Neuronal stem cell (in vitro differentiated cells): ENCODE results near the gene GLIPR1L2.

Experiments used
- DNase-seq: peaks from one replicate; pipeline ENCODE4 v3.0.0-alpha.2; 2013; ENCODE audit warnings: low spot score
- H2AFZ ChIP-seq: one replicate; pipeline ENCODE4 v1.6.1; 2013; ENCODE audit warnings: mild to moderate bottlenecking, low read length, inconsistent platforms
- H2AK5ac ChIP-seq: 2 replicates; pipeline ENCODE4 v1.6.1; 2013; ENCODE audit warnings: low read depth, mild to moderate bottlenecking, inconsistent platforms, low read length, moderate library complexity, mixed read lengths
- H2BK120ac ChIP-seq: 2 replicates; pipeline ENCODE4 v1.6.1; 2013; ENCODE audit warnings: low read depth, mild to moderate bottlenecking, inconsistent platforms, low read length, moderate library complexity, mixed read lengths
- H2BK12ac ChIP-seq: one replicate; pipeline ENCODE4 v1.6.1; 2013; ENCODE audit warnings: low read length, inconsistent platforms
- H2BK15ac ChIP-seq: 2 replicates; pipeline ENCODE4 v1.6.1; 2013; ENCODE audit warnings: mild to moderate bottlenecking, low read length, inconsistent platforms, mixed read lengths
- H2BK5ac ChIP-seq: one replicate; pipeline ENCODE4 v1.6.1; 2013; ENCODE audit warnings: inconsistent platforms, mild to moderate bottlenecking, low read length, moderate library complexity
- H3K14ac ChIP-seq: one replicate; pipeline ENCODE4 v1.6.1; 2013; ENCODE audit warnings: low read length, inconsistent platforms
- H3K18ac ChIP-seq: 2 replicates; pipeline ENCODE4 v1.6.1; 2013; ENCODE audit warnings: low read length, inconsistent platforms
- H3K23ac ChIP-seq: 2 replicates; pipeline ENCODE4 v1.6.1; 2013; ENCODE audit warnings: low read depth, mild to moderate bottlenecking, mixed read lengths, low read length, inconsistent platforms; ENCODE audit not compliant: poor library complexity
- H3K27ac ChIP-seq: replicated peaks from 3 replicates; pipeline ENCODE4 v1.5.1; 2013; ENCODE audit warnings: low read length, inconsistent platforms
- H3K27me3 ChIP-seq, 3 experiments: 2 replicates each; pipeline ENCODE4 v1.6.1; 2013; ENCODE audit warnings: low read length in 3 of 3, mild to moderate bottlenecking in 2 of 3, inconsistent platforms in 1 of 3, low read depth in 1 of 3, mixed read lengths in 1 of 3, moderate library complexity in 1 of 3; ENCODE audit not compliant: control insufficient read depth in 3 of 3, insufficient read depth in 3 of 3
- H3K36me3 ChIP-seq, 2 donors: replicated peaks in 1 of 2; 2 replicates each; pipeline ENCODE4 v1.6.1; 2013; ENCODE audit warnings: low read length in 2 of 2; ENCODE audit not compliant: control insufficient read depth in 2 of 2, insufficient read depth in 2 of 2
- H3K4ac ChIP-seq: 2 replicates; pipeline ENCODE4 v1.6.1; 2013; ENCODE audit warnings: inconsistent platforms, mild to moderate bottlenecking, low read length, moderate library complexity
- H3K4me1 ChIP-seq, 2 donors: 1 replicate in 1 of 2; 2 replicates in 1 of 2; pipeline ENCODE4 v1.6.1; 2013; ENCODE audit warnings: low read length in 2 of 2, low read depth in 1 of 2; ENCODE audit not compliant: control insufficient read depth in 2 of 2, insufficient read depth in 1 of 2
- H3K4me2 ChIP-seq: one replicate; pipeline ENCODE4 v1.6.1; 2013; ENCODE audit warnings: mild to moderate bottlenecking, low read length, inconsistent platforms; ENCODE audit not compliant: insufficient read depth, poor library complexity, severe bottlenecking
- H3K4me3 ChIP-seq, 2 donors: 2 replicates each; pipeline ENCODE4 v1.5.1; 2013; ENCODE audit warnings: low read length in 2 of 2, mild to moderate bottlenecking in 2 of 2, inconsistent platforms in 1 of 2, moderate library complexity in 1 of 2
- H3K79me1 ChIP-seq: one replicate; pipeline ENCODE4 v1.6.1; 2013; ENCODE audit warnings: low read depth, mild to moderate bottlenecking, inconsistent platforms, low read length, moderate library complexity
- H3K9ac ChIP-seq: one replicate; pipeline ENCODE4 v1.6.1; 2013; ENCODE audit warnings: mild to moderate bottlenecking, low read depth, low read length, inconsistent platforms; ENCODE audit not compliant: poor library complexity
- H3K9me3 ChIP-seq, 2 donors: replicated peaks in 1 of 2; 2 replicates each; pipeline versions ENCODE3 to v1.6.1; 2013; ENCODE audit warnings: low read length in 2 of 2, mild to moderate bottlenecking in 2 of 2, inconsistent platforms in 1 of 2, low read depth in 1 of 2, mixed read lengths in 1 of 2, moderate library complexity in 1 of 2; ENCODE audit not compliant: control insufficient read depth in 2 of 2, insufficient read depth in 1 of 2
- H4K8ac ChIP-seq: one replicate; pipeline ENCODE4 v1.6.1; 2013; ENCODE audit warnings: low read depth, mild to moderate bottlenecking, inconsistent platforms, low read length, moderate library complexity
- H4K91ac ChIP-seq: one replicate; pipeline ENCODE4 v1.6.1; 2013; ENCODE audit warnings: low read length, low read depth, mild to moderate bottlenecking, inconsistent platforms; ENCODE audit not compliant: poor library complexity
- WGBS, 2 donors: extraction: QIAGEN DNeasy Blood & Tissue Kit; methylation state at CpG; one replicate each; pipeline ENCODE4 v1.1.7; 2013; ENCODE audit warnings: missing lambda C conversion rate in 2 of 2, mixed read lengths in 1 of 2; ENCODE audit not compliant: insufficient read length in 2 of 2, insufficient replicate concordance in 1 of 2; ENCODE audit errors: extremely low coverage in 2 of 2; 5-methylcytosine and 5-hydroxymethylcytosine counted together

GLIPR1L2 gene

GRCh38 chr12:75419841-75420240, 29.0 kb downstream of the GLIPR1L2 start:
- H3K9ac ChIP-seq = no peak overlapping the region
- H2AK5ac ChIP-seq = no peak overlapping the region
- H3K4me1 ChIP-seq = no peaks in the 10 kb centered on the region
- H2BK12ac ChIP-seq = no peak overlapping the region
- H2BK5ac ChIP-seq = no peak overlapping the region
- no peak overlapping the region for H2BK15ac ChIP-seq
- H3K14ac ChIP-seq = no peak overlapping the region
- H3K79me1 ChIP-seq = no peaks in the 10 kb centered on the region
- no peak overlapping the region for H3K4me2 ChIP-seq
- no peak overlapping the region for H3K4ac ChIP-seq
- no peak overlapping the region for H3K4me3 ChIP-seq
- no peaks in the 10 kb centered on the region for H3K27me3 ChIP-seq
- no peak overlapping the region for H4K91ac ChIP-seq
- H4K8ac ChIP-seq = no peak overlapping the region
- no peak overlapping the region for H3K23ac ChIP-seq
- whole genome bisulfite sequencing, 2 donors = no CpG with 5 or more reads among the region's 2 CpGs
- H3K9me3 ChIP-seq = no peaks in the 10 kb centered on the region
- no peak for DNase-seq
- H3K18ac ChIP-seq = no peak overlapping the region
- no peak overlapping the region for H2AFZ ChIP-seq
- H3K27ac ChIP-seq = no peak overlapping the region
- no peak overlapping the region for H2BK120ac ChIP-seq
- no peaks in the 10 kb centered on the region for H3K36me3 ChIP-seq

- H2BK15ac ChIP-seq = no peak overlapping the region
Observed at GRCh38 chr12:75427491-75427890, 36.6 kb downstream of the GLIPR1L2 start.

GRCh38 chr12:75428767-75429166, 37.9 kb downstream of the GLIPR1L2 start:
- Histone ChIP-seq H3K18ac (no peak overlapping the region), H3K4me3 (no peak overlapping the region), H3K9me3 (peaks cover 4 to 6% of the 10 kb centered on the region in 2 donors), H3K36me3 (no peaks in the 10 kb centered on the region), H3K27ac (no peak overlapping the region), H2BK12ac (no peak overlapping the region), H3K4me2 (no peak overlapping the region), H2AK5ac (no peak overlapping the region), H2AFZ (no peak overlapping the region), H3K4me1 (no peaks in the 10 kb centered on the region), H2BK120ac (no peak overlapping the region), H3K79me1 (no peaks in the 10 kb centered on the region), H4K91ac (no peak overlapping the region), H3K27me3 (no peaks in the 10 kb centered on the region), H3K4ac (no peak overlapping the region), H3K23ac (no peak overlapping the region), H3K9ac (no peak overlapping the region), H3K14ac (no peak overlapping the region), H2BK15ac (no peak overlapping the region), H2BK5ac (no peak overlapping the region), H4K8ac (no peak overlapping the region)
- no peak for DNase-seq
- WGBS, 2 donors = no CpG with 5 or more reads among the region's 1 CpG

More at GRCh38 chr12:75427491-75427890, 36.6 kb downstream of the GLIPR1L2 start:
- H2AFZ ChIP-seq = no peak overlapping the region
- peaks cover 4 to 6% of the 10 kb centered on the region in 2 donors for H3K9me3 ChIP-seq
- no peak overlapping the region for H3K18ac ChIP-seq
- H3K4me1 ChIP-seq = no peaks in the 10 kb centered on the region
- no peak for DNase-seq
- H2AK5ac ChIP-seq = no peak overlapping the region
- H3K23ac ChIP-seq = no peak overlapping the region
- H3K14ac ChIP-seq = no peak overlapping the region
- no peaks in the 10 kb centered on the region for H3K36me3 ChIP-seq
- no peaks in the 10 kb centered on the region for H3K27me3 ChIP-seq
- H4K8ac ChIP-seq = no peak overlapping the region
- H3K4me2 ChIP-seq = no peak overlapping the region
- no peak overlapping the region for H3K9ac ChIP-seq
- H3K4me3 ChIP-seq = no peak overlapping the region
- H3K4ac ChIP-seq = no peak overlapping the region
- no peak overlapping the region for H2BK5ac ChIP-seq
- H2BK12ac ChIP-seq = no peak overlapping the region
- H4K91ac ChIP-seq = no peak overlapping the region
- no peaks in the 10 kb centered on the region for H3K79me1 ChIP-seq
- no CpG with 5 or more reads among the region's 1 CpG for WGBS, 2 donors
- H2BK120ac ChIP-seq = no peak overlapping the region
- H3K27ac ChIP-seq = no peak overlapping the region

GRCh38 chr12:75432924-75433323, 42.0 kb downstream of the GLIPR1L2 start:
- Histone ChIP-seq H3K36me3 (no peaks in the 10 kb centered on the region), H2BK120ac (no peak overlapping the region), H3K9ac (no peak overlapping the region), H2AFZ (peak overlapping the region; percentile 57), H3K18ac (no peak overlapping the region), H4K91ac (no peak overlapping the region), H2BK15ac (no peak overlapping the region), H3K4ac (no peak overlapping the region), H3K27me3 (no peaks in the 10 kb centered on the region), H3K4me1 (no peaks in the 10 kb centered on the region), H4K8ac (no peak overlapping the region), H2BK12ac (no peak overlapping the region), H3K23ac (no peak overlapping the region), H3K14ac (no peak overlapping the region), H2AK5ac (no peak overlapping the region), H3K4me3 (no peak overlapping the region), H3K27ac (no peak overlapping the region), H2BK5ac (no peak overlapping the region), H3K79me1 (no peaks in the 10 kb centered on the region), H3K4me2 (no peak overlapping the region), H3K9me3 (peaks cover 6% of the 10 kb centered on the region in 2 donors)
- no peak for DNase-seq
- no CpG with 5 or more reads among the region's 1 CpG for WGBS, 2 donors
